Right lobe of liver (tissue), 6 donors: Measurements from ENCODE around the gene TNFAIP3. TPM values are rescaled to one million over a fixed set of nuclear protein-coding genes. Genes with fewer than 3 reads are reported as not detected.

Experiments used
- ATAC-seq, 4 donors: fragments of 200-7000 bp; cut with Tn5 transposase; one replicate each; pipeline ENCODE4 v1.9.1; 2020; ENCODE audit warnings: mild to moderate bottlenecking in 4 of 4, moderate library complexity in 4 of 4
- DNase-seq, 3 donors: peaks; one replicate each; pipeline ENCODE4 v3.0.0-alpha.2; 2020
- H3K27ac ChIP-seq, 3 donors: fragments of 200-600 bp; one replicate each; pipeline ENCODE4 v1.8.0; 2022
- H3K27me3 ChIP-seq, 2 donors: fragments of 200-600 bp; one replicate each; pipeline ENCODE4 v1.8.0; 2022
- H3K36me3 ChIP-seq, 4 donors: fragments of 200-600 bp; sonication (generic) in 1 of 4; one replicate each; pipeline versions ENCODE4 v1.5.1 to v1.8.0; 2017 to 2022; ENCODE audit warnings: control low read depth in 1 of 4
- H3K4me1 ChIP-seq, 4 donors: fragments of 200-600 bp; sonication (generic) in 1 of 4; one replicate each; pipeline versions ENCODE4 v1.5.1 to v1.8.0; 2017 to 2022; ENCODE audit warnings: control low read depth in 1 of 4
- H3K4me3 ChIP-seq, 3 donors: fragments of 200-600 bp; one replicate each; pipeline ENCODE4 v1.8.0; 2022
- H3K9me3 ChIP-seq, 4 donors: fragments of 200-600 bp; sonication (generic) in 1 of 4; one replicate each; pipeline versions ENCODE4 v1.5.1 to v1.8.0; 2017 to 2022; ENCODE audit warnings: control low read depth in 1 of 4
- CTCF ChIP-seq, 4 donors: fragments of 200-600 bp in 3 of 4; fragments of 450-650 bp in 1 of 4; IDR thresholded peaks; one replicate each; pipeline versions ENCODE4 v1.5.1 to v1.8.0; 2016 to 2022; ENCODE audit warnings: antibody characterized with exemption in 4 of 4, mild to moderate bottlenecking in 2 of 4
- POLR2A ChIP-seq: fragments of 450-650 bp; IDR thresholded peaks from one replicate; pipeline ENCODE4 v1.6.1; 2017; ENCODE audit warnings: antibody characterized with exemption, mild to moderate bottlenecking
- WGBS: methylation state at CpG from one replicate; pipeline ENCODE4 v1.1.6; 2018; ENCODE audit warnings: low coverage, low lambda C conversion rate; ENCODE audit not compliant: insufficient coverage; ENCODE audit errors: missing lambda C conversion rate; 5-methylcytosine and 5-hydroxymethylcytosine counted together
- intact Hi-C, 2 donors: fragments of 100-400 bp; cut with DNase I; formaldehyde crosslinking; loops; one replicate each; pipeline versions ENCODE4 v1.11.2 to v1.14.1; 2022
- total RNA-seq, 6 experiments: library from RNA; depleted of rRNA in 2 of 6; stranded (reverse); fragments of >200 nt in 2 of 6; fragmentation: NEBNext Ultra II Directional in 3 of 6; extraction: Animal tissue kit (Norgen Biotek cat#: 25700) in 3 of 6; gene quantifications; one replicate each; pipeline versions ENCODE4 v1.1.0 to v1.2.4, GENCODE V29; 2016 to 2023
- donor health status: DM: no; HTN: yes; CAD: no.
- donor health status: DM: no; HTN: no; CAD: no.
- donor health status: DM: no; HTN: no; CAD: no.
- donor health status: DM: no; HTN: yes; CAD: no.
- donor health status: DM: no; HTN: yes; CAD: no.

TNFAIP3 gene
- total RNA-seq, 6 experiments from 2014 or later = 8.3 to 38.1 (median 13.6) TPM

DNA sequence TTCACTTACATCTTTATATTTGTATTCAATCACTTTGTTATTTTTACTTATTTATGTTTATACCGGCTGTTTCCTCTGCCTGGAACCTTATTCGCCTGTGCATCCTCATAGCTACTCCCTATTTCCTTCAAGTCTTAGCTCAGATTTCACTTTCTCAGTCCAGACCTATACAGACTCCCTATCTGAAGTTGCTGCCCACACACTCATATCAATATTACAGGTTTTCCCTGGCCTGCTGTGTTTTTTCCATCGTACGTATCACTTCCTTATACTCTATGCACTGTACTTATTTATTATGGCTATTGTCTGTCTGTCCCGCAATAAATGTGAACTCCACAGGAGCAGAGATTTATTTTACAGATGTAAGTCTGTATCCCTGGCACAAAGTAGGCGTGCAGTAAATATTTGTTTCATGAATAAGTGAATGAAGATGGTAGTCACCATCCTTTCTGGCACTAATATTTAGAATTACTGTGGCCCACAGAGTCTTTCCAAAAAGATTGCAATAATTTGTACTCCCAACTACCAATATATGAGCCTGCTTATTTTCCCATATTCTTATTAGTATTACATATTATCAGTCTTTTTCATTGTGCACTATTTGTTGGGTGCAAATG, 64.9 kb downstream of the TNFAIP3 start:
- Histone ChIP-seq H3K4me3 (no peak overlapping the region), H3K4me1 (no peaks in the 10 kb centered on the region), H3K9me3 (no peaks in the 10 kb centered on the region), H3K27me3 (no peaks in the 10 kb centered on the region), H3K27ac (no peak overlapping the region), H3K36me3 (no peaks in the 10 kb centered on the region)
- ATAC-seq (no peak), DNase-seq (no peak)
- 73% methylated on average over 6 of the region's 6 CpGs for WGBS
- intact Hi-C loops = no loop called here
- TF ChIP-seq POLR2A (no peak), CTCF (IDR thresholded peaks at IDR 0.05) (no peak)

Other genes with a start within 250 kb of the TNFAIP3 start
- 10 to 100 TPM; 27.9 to 61.6 (median 45.7) TPM for gene PERP, start 240.2 kb downstream of the TNFAIP3 start, total RNA-seq